ENCODE results near the gene PCDHB11. TPM values are rescaled to one million over a fixed set of nuclear protein-coding genes. Genes with fewer than 3 reads are reported as not detected.
"Not testable (repeated sequence)": the region's sequence is repeated elsewhere in the genome, so short reads cannot be mapped to it uniquely, and the experiment has no call there.

The PCDHB11 gene
- total RNA-seq, 1 experiment from 2014 or later: 5.6 TPM

GRCh38 chr5:141236516-141237313 lies 37.3 kb downstream of the PCDHB11 start:
- no peak for DNase-seq (ENCODE audit: low spot score)

GRCh38 chr5:141241496-141241895 lies 42.1 kb downstream of the PCDHB11 start:
- no peak for DNase-seq (ENCODE audit: low spot score)

GRCh38 chr5:141245250-141245717 lies 45.9 kb downstream of the PCDHB11 start, which contains the start of gene PCDHB15:
Gene PCDHB15, plus strand, starts transcription at chr5:141245395. Its CDS starts 184 bp downstream, at chr5:141245579.
- DNase-seq (ENCODE audit: low spot score): no peak

GRCh38 chr5:141246971-141247370 lies 47.5 kb downstream of the PCDHB11 start:
- not testable (repeated sequence) for DNase-seq (ENCODE audit: low spot score)

GRCh38 chr5:141247434-141247833 lies 48.0 kb downstream of the PCDHB11 start:
- DNase-seq (ENCODE audit: low spot score): not testable (repeated sequence)

GRCh38 chr5:141250576-141250975 lies 51.1 kb downstream of the PCDHB11 start:
- DNase-seq (ENCODE audit: low spot score): no peak

Other genes with a start within 250 kb of the PCDHB11 start
- gene PCDHAC2, start 233.2 kb upstream of the PCDHB11 start, total RNA-seq (2014; rRNA removed; shearing (Covaris generic)): 1.5 and 1.8 TPM in 2 replicates
- gene PCDHB1, start 148.3 kb upstream of the PCDHB11 start, total RNA-seq (2014; rRNA removed; shearing (Covaris generic)): not detected in 2 replicates
- gene PCDHB2, start 105.0 kb upstream of the PCDHB11 start, total RNA-seq (2014; rRNA removed; shearing (Covaris generic)): 15.0 and 26.2 TPM in 2 replicates
- 0.21 TPM in 2 replicates for gene PCDHB3, start 99.2 kb upstream of the PCDHB11 start, total RNA-seq (2014; rRNA removed; shearing (Covaris generic))
- 0.21 TPM in 1 of 2 replicates, not detected in the other for gene PCDHB4, start 77.8 kb upstream of the PCDHB11 start, total RNA-seq (2014; rRNA removed; shearing (Covaris generic))
- 1.0 and 1.2 TPM in 2 replicates for gene PCDHB5, start 64.4 kb upstream of the PCDHB11 start, total RNA-seq (2014; rRNA removed; shearing (Covaris generic))
- gene PCDHB6, start 49.6 kb upstream of the PCDHB11 start, total RNA-seq (2014; rRNA removed; shearing (Covaris generic)): 3.6 and 4.1 TPM in 2 replicates
- gene PCDHB7, start 27.0 kb upstream of the PCDHB11 start, total RNA-seq (2014; rRNA removed; shearing (Covaris generic)): 5.1 and 6.9 TPM in 2 replicates
- 12.4 and 12.7 TPM in 2 replicates for gene PCDHB8, start 21.8 kb upstream of the PCDHB11 start, total RNA-seq (2014; rRNA removed; shearing (Covaris generic))
- gene PCDHB16, start 17.2 kb upstream of the PCDHB11 start, total RNA-seq (2014; rRNA removed; shearing (Covaris generic)): 3.3 and 3.7 TPM in 2 replicates
- 10.0 and 11.9 TPM in 2 replicates for gene PCDHB9, start 12.5 kb upstream of the PCDHB11 start, total RNA-seq (2014; rRNA removed; shearing (Covaris generic))
- gene PCDHB10, start 7.3 kb upstream of the PCDHB11 start, total RNA-seq (2014; rRNA removed; shearing (Covaris generic)): 2.9 and 4.5 TPM in 2 replicates
- 5.2 and 5.6 TPM in 2 replicates for gene PCDHB12, start 9.1 kb downstream of the PCDHB11 start, total RNA-seq (2014; rRNA removed; shearing (Covaris generic))
- gene PCDHB13, start 14.3 kb downstream of the PCDHB11 start, total RNA-seq (2014; rRNA removed; shearing (Covaris generic)): 1.2 and 2.0 TPM in 2 replicates
- 5.6 and 6.2 TPM in 2 replicates for gene PCDHB14, start 23.7 kb downstream of the PCDHB11 start, total RNA-seq (2014; rRNA removed; shearing (Covaris generic))
- gene PCDHB15, start 45.8 kb downstream of the PCDHB11 start, total RNA-seq (2014; rRNA removed; shearing (Covaris generic)): 0.16 and 2.1 TPM in 2 replicates
- gene SLC25A2, start 104.4 kb downstream of the PCDHB11 start, total RNA-seq (2014; rRNA removed; shearing (Covaris generic)): not detected in 2 replicates
- 51.2 and 74.8 TPM in 2 replicates for gene TAF7, start 121.2 kb downstream of the PCDHB11 start, total RNA-seq (2014; rRNA removed; shearing (Covaris generic))
- gene PCDHGA1, start 130.9 kb downstream of the PCDHB11 start, total RNA-seq (2014; rRNA removed; shearing (Covaris generic)): 0.51 and 1.6 TPM in 2 replicates
- gene PCDHGA2, start 139.1 kb downstream of the PCDHB11 start, total RNA-seq (2014; rRNA removed; shearing (Covaris generic)): 0.99 and 1.6 TPM in 2 replicates
- gene PCDHGA3, start 144.2 kb downstream of the PCDHB11 start, total RNA-seq (2014; rRNA removed; shearing (Covaris generic)): 10.3 and 11.5 TPM in 2 replicates
- 0.43 and 3.1 TPM in 2 replicates for gene PCDHGB1, start 150.5 kb downstream of the PCDHB11 start, total RNA-seq (2014; rRNA removed; shearing (Covaris generic))
- gene PCDHGA4, start 155.4 kb downstream of the PCDHB11 start, total RNA-seq (2014; rRNA removed; shearing (Covaris generic)): 0.74 and 0.97 TPM in 2 replicates
- 1.6 and 1.9 TPM in 2 replicates for gene PCDHGB2, start 160.4 kb downstream of the PCDHB11 start, total RNA-seq (2014; rRNA removed; shearing (Covaris generic))
- 0.49 and 0.50 TPM in 2 replicates for gene PCDHGA5, start 164.5 kb downstream of the PCDHB11 start, total RNA-seq (2014; rRNA removed; shearing (Covaris generic))
- 0.87 and 1.2 TPM in 2 replicates for gene PCDHGB3, start 170.6 kb downstream of the PCDHB11 start, total RNA-seq (2014; rRNA removed; shearing (Covaris generic))
- 0.97 and 1.5 TPM in 2 replicates for gene PCDHGA6, start 174.3 kb downstream of the PCDHB11 start, total RNA-seq (2014; rRNA removed; shearing (Covaris generic))
- gene PCDHGA7, start 183.1 kb downstream of the PCDHB11 start, total RNA-seq (2014; rRNA removed; shearing (Covaris generic)): 0.27 and 0.29 TPM in 2 replicates
- 0.16 and 0.21 TPM in 2 replicates for gene PCDHGB4, start 188.1 kb downstream of the PCDHB11 start, total RNA-seq (2014; rRNA removed; shearing (Covaris generic))
- gene PCDHGA8, start 193.0 kb downstream of the PCDHB11 start, total RNA-seq (2014; rRNA removed; shearing (Covaris generic)): 0.39 and 0.74 TPM in 2 replicates
- gene PCDHGB5, start 198.3 kb downstream of the PCDHB11 start, total RNA-seq (2014; rRNA removed; shearing (Covaris generic)): 0.04 and 0.43 TPM in 2 replicates
- 1.1 and 1.8 TPM in 2 replicates for gene PCDHGA9, start 203.2 kb downstream of the PCDHB11 start, total RNA-seq (2014; rRNA removed; shearing (Covaris generic))
- gene PCDHGB6, start 208.4 kb downstream of the PCDHB11 start, total RNA-seq (2014; rRNA removed; shearing (Covaris generic)): 0.02 and 0.33 TPM in 2 replicates
- 1.4 and 1.9 TPM in 2 replicates for gene PCDHGA10, start 213.4 kb downstream of the PCDHB11 start, total RNA-seq (2014; rRNA removed; shearing (Covaris generic))
- 0.58 and 1.4 TPM in 2 replicates for gene PCDHGB7, start 218.1 kb downstream of the PCDHB11 start, total RNA-seq (2014; rRNA removed; shearing (Covaris generic))
- 0.66 and 1.3 TPM in 2 replicates for gene PCDHGA11, start 221.4 kb downstream of the PCDHB11 start, total RNA-seq (2014; rRNA removed; shearing (Covaris generic))
- gene PCDHGA12, start 230.9 kb downstream of the PCDHB11 start, total RNA-seq (2014; rRNA removed; shearing (Covaris generic)): 0.14 and 0.76 TPM in 2 replicates

Data from H4 (cell line).